ENCODE data around the gene MSANTD3.
"Not testable (repeated sequence)": the region's sequence is repeated elsewhere in the genome, so short reads cannot be mapped to it uniquely, and the experiment has no call there.

The MSANTD3 gene

GRCh38 chr9:100417815-100418214, 9.1 kb upstream of the MSANTD3 start:
- no peaks in the 10 kb centered on the region for H3K9me3 Mint-ChIP-seq
- no peaks in the 10 kb centered on the region for H3K36me3 Mint-ChIP-seq (ENCODE audit: low read depth)
- H3K4me1 Mint-ChIP-seq (ENCODE audit: low read depth), result no peaks in the 10 kb centered on the region
- no peak overlapping the region for H3K4me3 Mint-ChIP-seq
- H3K27ac Mint-ChIP-seq, result no peak overlapping the region
- peaks cover 29% of the 10 kb centered on the region for H3K27me3 Mint-ChIP-seq (ENCODE audit: low read depth)

- Mint-ChIP-seq H3K9me3 (no peaks in the 10 kb centered on the region), H3K27ac (no peak overlapping the region), H3K36me3 (ENCODE audit: low read depth) (no peaks in the 10 kb centered on the region), H3K27me3 (ENCODE audit: low read depth) (peaks cover 36% of the 10 kb centered on the region), H3K4me1 (ENCODE audit: low read depth) (no peaks in the 10 kb centered on the region), H3K4me3 (no peak overlapping the region)
These were observed 7.8 kb upstream of the MSANTD3 start for GRCh38 chr9:100419166-100419565.

GRCh38 chr9:100421116-100421515, 5.8 kb upstream of the MSANTD3 start:
- H3K27ac Mint-ChIP-seq; H3K9me3 Mint-ChIP-seq; H3K4me1 Mint-ChIP-seq (ENCODE audit: low read depth); H3K4me3 Mint-ChIP-seq; H3K36me3 Mint-ChIP-seq (ENCODE audit: low read depth): not testable (repeated sequence)
- peaks cover 46% of the 10 kb centered on the region for H3K27me3 Mint-ChIP-seq (ENCODE audit: low read depth)

GRCh38 chr9:100425758-100426157, 1.2 kb upstream of the MSANTD3 start:
- Mint-ChIP-seq H3K9me3 (no peaks in the 10 kb centered on the region), H3K27me3 (ENCODE audit: low read depth) (peaks cover 21% of the 10 kb centered on the region), H3K4me1 (ENCODE audit: low read depth) (peaks cover 18% of the 10 kb centered on the region), H3K27ac (no peak overlapping the region), H3K36me3 (ENCODE audit: low read depth) (peaks cover 4% of the 10 kb centered on the region), H3K4me3 (peak overlapping the region; percentile 92)

- peak overlapping the region; percentile 34 for H3K27ac Mint-ChIP-seq
- peaks cover 21% of the 10 kb centered on the region for H3K27me3 Mint-ChIP-seq (ENCODE audit: low read depth)
These were observed 784 bp upstream of the MSANTD3 start for GRCh38 chr9:100426189-100426529.

GRCh38 chr9:100427366-100428263, 672 bp downstream of the MSANTD3 start:
- no peaks in the 10 kb centered on the region for H3K9me3 Mint-ChIP-seq
- H3K4me1 Mint-ChIP-seq (ENCODE audit: low read depth), result peaks cover 18% of the 10 kb centered on the region

More at GRCh38 chr9:100426189-100426529, 784 bp upstream of the MSANTD3 start:
- peaks cover 4% of the 10 kb centered on the region for H3K36me3 Mint-ChIP-seq (ENCODE audit: low read depth)
- peak overlapping the region; percentile 92 for H3K4me3 Mint-ChIP-seq
- H3K9me3 Mint-ChIP-seq, result no peaks in the 10 kb centered on the region
- H3K4me1 Mint-ChIP-seq (ENCODE audit: low read depth), result peaks cover 18% of the 10 kb centered on the region

GRCh38 chr9:100428871-100429654, 2.1 kb downstream of the MSANTD3 start:
- Mint-ChIP-seq H3K4me1 (ENCODE audit: low read depth) (peaks cover 18% of the 10 kb centered on the region), H3K27ac (no peak overlapping the region)

More at GRCh38 chr9:100427366-100428263, 672 bp downstream of the MSANTD3 start:
- peaks cover 4% of the 10 kb centered on the region for H3K36me3 Mint-ChIP-seq (ENCODE audit: low read depth)
- peak overlapping the region; percentile 78 for H3K4me3 Mint-ChIP-seq
- H3K27me3 Mint-ChIP-seq (ENCODE audit: low read depth), result peaks cover 21% of the 10 kb centered on the region
- peak overlapping the region; percentile 23 for H3K27ac Mint-ChIP-seq

GRCh38 chr9:100430286-100430940, 3.5 kb downstream of the MSANTD3 start:
- no peaks in the 10 kb centered on the region for H3K9me3 Mint-ChIP-seq
- H3K36me3 Mint-ChIP-seq (ENCODE audit: low read depth), result peaks cover 8% of the 10 kb centered on the region
- H3K27me3 Mint-ChIP-seq (ENCODE audit: low read depth), result peaks cover 12% of the 10 kb centered on the region
- no peak overlapping the region for H3K4me3 Mint-ChIP-seq
- no peak overlapping the region for H3K27ac Mint-ChIP-seq
- peaks cover 21% of the 10 kb centered on the region for H3K4me1 Mint-ChIP-seq (ENCODE audit: low read depth)

More at GRCh38 chr9:100428871-100429654, 2.1 kb downstream of the MSANTD3 start:
- H3K36me3 Mint-ChIP-seq (ENCODE audit: low read depth), result peaks cover 4% of the 10 kb centered on the region
- no peak overlapping the region for H3K4me3 Mint-ChIP-seq
- peaks cover 15% of the 10 kb centered on the region for H3K27me3 Mint-ChIP-seq (ENCODE audit: low read depth)
- no peaks in the 10 kb centered on the region for H3K9me3 Mint-ChIP-seq

- H3K4me1 Mint-ChIP-seq (ENCODE audit: low read depth), result peaks cover 18% of the 10 kb centered on the region
- no peaks in the 10 kb centered on the region for H3K27me3 Mint-ChIP-seq (ENCODE audit: low read depth)
- H3K4me3 Mint-ChIP-seq, result no peak overlapping the region
- H3K27ac Mint-ChIP-seq, result no peak overlapping the region
- peaks cover 8% of the 10 kb centered on the region for H3K36me3 Mint-ChIP-seq (ENCODE audit: low read depth)
- H3K9me3 Mint-ChIP-seq, result no peaks in the 10 kb centered on the region
These were observed 4.9 kb downstream of the MSANTD3 start for GRCh38 chr9:100431886-100432285.

- no peak overlapping the region for H3K27ac Mint-ChIP-seq
- H3K4me3 Mint-ChIP-seq, result no peak overlapping the region
- H3K4me1 Mint-ChIP-seq (ENCODE audit: low read depth), result peaks cover 17% of the 10 kb centered on the region
- H3K9me3 Mint-ChIP-seq, result no peaks in the 10 kb centered on the region
- no peaks in the 10 kb centered on the region for H3K27me3 Mint-ChIP-seq (ENCODE audit: low read depth)
- peaks cover 8% of the 10 kb centered on the region for H3K36me3 Mint-ChIP-seq (ENCODE audit: low read depth)
These were observed 5.8 kb downstream of the MSANTD3 start for GRCh38 chr9:100432736-100433135.

GRCh38 chr9:100436571-100436970, 9.6 kb downstream of the MSANTD3 start:
- Mint-ChIP-seq H3K36me3 (ENCODE audit: low read depth) (peaks cover 3% of the 10 kb centered on the region), H3K4me1 (ENCODE audit: low read depth) (peaks cover 2% of the 10 kb centered on the region), H3K4me3 (no peak overlapping the region), H3K27ac (no peak overlapping the region), H3K9me3 (no peaks in the 10 kb centered on the region), H3K27me3 (ENCODE audit: low read depth) (no peaks in the 10 kb centered on the region)

GRCh38 chr9:100437860-100438805, 11.2 kb downstream of the MSANTD3 start:
- Mint-ChIP-seq H3K27ac (no peak overlapping the region), H3K9me3 (no peaks in the 10 kb centered on the region), H3K4me1 (ENCODE audit: low read depth) (peaks cover 2% of the 10 kb centered on the region), H3K27me3 (ENCODE audit: low read depth) (no peaks in the 10 kb centered on the region), H3K4me3 (no peak overlapping the region), H3K36me3 (ENCODE audit: low read depth) (peaks cover 3% of the 10 kb centered on the region)

GRCh38 chr9:100440071-100440470, 13.1 kb downstream of the MSANTD3 start:
- no peaks in the 10 kb centered on the region for H3K27me3 Mint-ChIP-seq (ENCODE audit: low read depth)
- no peaks in the 10 kb centered on the region for H3K36me3 Mint-ChIP-seq (ENCODE audit: low read depth)
- no peaks in the 10 kb centered on the region for H3K9me3 Mint-ChIP-seq
- no peaks in the 10 kb centered on the region for H3K4me1 Mint-ChIP-seq (ENCODE audit: low read depth)
- H3K27ac Mint-ChIP-seq, result no peak overlapping the region
- H3K4me3 Mint-ChIP-seq, result no peak overlapping the region

GRCh38 chr9:100440487-100440886, 13.5 kb downstream of the MSANTD3 start:
- H3K4me3 Mint-ChIP-seq; H3K9me3 Mint-ChIP-seq; H3K36me3 Mint-ChIP-seq (ENCODE audit: low read depth); H3K4me1 Mint-ChIP-seq (ENCODE audit: low read depth); H3K27me3 Mint-ChIP-seq (ENCODE audit: low read depth); H3K27ac Mint-ChIP-seq: not testable (repeated sequence)
